SK-N-SH (cell line): ENCODE data around the gene KCNC3. TPM values are rescaled to one million over a fixed set of nuclear protein-coding genes. Genes with fewer than 3 reads are reported as not detected.
A peak's percentile ranks its signal among the peaks of the same experiment; 100 is the strongest.
"Not testable (repeated sequence)": the region's sequence is repeated elsewhere in the genome, so short reads cannot be mapped to it uniquely, and the experiment has no call there.

Experiments
- CTCF ChIA-PET: fragments of 300-600, 350-600 bp; formaldehyde crosslinking; extraction: SDS; loops from one replicate; lab custom pipeline; 2021; lab: Yijun Ruan, JAX
- POLR2A ChIA-PET: fragments of 350-600 bp; sonication (Branson Sonifier 250); formaldehyde crosslinking; extraction: SDS; loops from one replicate; lab custom pipeline; 2020; ENCODE audit warnings: antibody characterized with exemption, inconsistent platforms; lab: Yijun Ruan, JAX
- DNase-seq: peaks from one replicate; pipeline ENCODE4 v3.0.0; 2012
- H2AFZ ChIP-seq: fragments of 200-600 bp; sonication (generic); 2 replicates; pipeline ENCODE4 v1.8.1; 2016; ENCODE audit warnings: antibody characterized with exemption, mild to moderate bottlenecking, low read depth
- H3F3A ChIP-seq: fragments of 200-600 bp; sonication (generic); replicated peaks from 2 replicates; pipeline ENCODE3; 2016; ENCODE audit warnings: antibody characterized with exemption, mild to moderate bottlenecking; ENCODE audit not compliant: insufficient read depth
- H3K27ac ChIP-seq, 2 experiments: fragments of 200-500 bp in 1 of 2; fragments of 200-600 bp in 1 of 2; sonication (Bioruptor generic) in 1 of 2; sonication (generic), shearing (Covaris generic) in 1 of 2; 2 replicates each; pipeline versions ENCODE4 v1.5.1 to v1.6.1; 2014 to 2016; ENCODE audit warnings: low read depth in 2 of 2, inconsistent platforms in 1 of 2, low read length in 1 of 2, mild to moderate bottlenecking in 1 of 2, mixed read lengths in 1 of 2
- H3K27me3 ChIP-seq: fragments of 200-600 bp; sonication (generic), shearing (Covaris generic); 2 replicates; pipeline ENCODE4 v1.6.1; 2016; ENCODE audit warnings: mixed run types; ENCODE audit not compliant: insufficient read depth
- H3K36me3 ChIP-seq, 2 experiments: fragments of 200-500 bp in 1 of 2; fragments of 200-600 bp in 1 of 2; sonication (Bioruptor generic) in 1 of 2; sonication (generic) in 1 of 2; replicated peaks in 1 of 2; 2 replicates each; pipeline versions ENCODE3 to v1.5.1; 2014 to 2016; ENCODE audit warnings: low read length in 1 of 2, mild to moderate bottlenecking in 1 of 2; ENCODE audit not compliant: insufficient read depth in 2 of 2, control insufficient read depth in 1 of 2
- H3K4me1 ChIP-seq, 2 experiments: fragments of 200-500 bp in 1 of 2; fragments of 200-600 bp in 1 of 2; sonication (Bioruptor generic) in 1 of 2; sonication (generic), shearing (Covaris generic) in 1 of 2; 2 replicates each; pipeline versions ENCODE4 v1.5.1 to v1.6.1; 2014 to 2016; ENCODE audit warnings: low read depth in 1 of 2, low read length in 1 of 2, mixed run types in 1 of 2; ENCODE audit not compliant: insufficient read depth in 2 of 2, control insufficient read depth in 1 of 2
- H3K4me2 ChIP-seq: fragments of 200-600 bp; sonication (generic), shearing (Covaris generic); 2 replicates; pipeline ENCODE4 v1.6.1; 2017; ENCODE audit warnings: mixed run types
- H3K4me3 ChIP-seq, 2 experiments: fragments of 200-500 bp in 1 of 2; fragments of 200-600 bp in 1 of 2; sonication (Bioruptor generic) in 1 of 2; sonication (generic), shearing (Covaris generic) in 1 of 2; 2 replicates each; pipeline versions ENCODE4 v1.5.1 to v1.8.1; 2014 to 2016; ENCODE audit warnings: low read depth in 2 of 2, inconsistent platforms in 1 of 2, low read length in 1 of 2, mild to moderate bottlenecking in 1 of 2, mixed read lengths in 1 of 2, moderate library complexity in 1 of 2
- H3K79me2 ChIP-seq: fragments of 200-600 bp; sonication (generic); 2 replicates; pipeline ENCODE4 v1.8.1; 2017; ENCODE audit warnings: mild to moderate bottlenecking; ENCODE audit not compliant: insufficient read depth
- H3K9ac ChIP-seq: fragments of 200-600 bp; sonication (generic); 2 replicates; pipeline ENCODE4 v1.6.1; 2017; ENCODE audit warnings: mixed run types
- H3K9me2 ChIP-seq: fragments of 200-600 bp; sonication (generic); 2 replicates; pipeline ENCODE4 v1.6.1; 2017; ENCODE audit warnings: mixed run types
- H3K9me3 ChIP-seq: fragments of 200-600 bp; sonication (generic); 2 replicates; pipeline ENCODE4 v1.6.1; 2017; ENCODE audit warnings: mixed run types, mild to moderate bottlenecking, moderate library complexity
- H4K20me1 ChIP-seq: fragments of 200-600 bp; sonication (generic); 2 replicates; pipeline ENCODE4 v1.6.1; 2017; ENCODE audit warnings: mild to moderate bottlenecking, mixed run types; ENCODE audit not compliant: insufficient read depth
- GABPA ChIP-seq: IDR thresholded peaks from 2 replicates; pipeline ENCODE4 v1.4.0; 2012; ENCODE audit warnings: low read depth, mild to moderate bottlenecking
- NRF1 ChIP-seq: IDR thresholded peaks from 2 replicates; pipeline ENCODE4 v1.6.1; 2012; ENCODE audit warnings: low read depth, mild to moderate bottlenecking, low read length
- WGBS: methylation state at CpG from one replicate; pipeline ENCODE4 v1.1.6; 2017; ENCODE audit warnings: low lambda C conversion rate; 5-methylcytosine and 5-hydroxymethylcytosine counted together
- polyA plus RNA-seq, 3 experiments: library from polyadenylated mRNA; depleted of rRNA; stranded (reverse); fragments of >200 nt; gene quantifications; 2 replicates each; pipeline ENCODE4 v1.2.3, GENCODE V29; 2012
- TF ChIP-seq, protein P1 (sequence below): IDR thresholded peaks from 2 replicates; pipeline ENCODE4 v1.4.0; 2012; ENCODE audit warnings: low read depth, borderline replicate concordance

The KCNC3 gene
- polyA plus RNA-seq, 1 of the 3 experiments (the other 2 are of a cell fraction): 0.30 TPM

DNA sequence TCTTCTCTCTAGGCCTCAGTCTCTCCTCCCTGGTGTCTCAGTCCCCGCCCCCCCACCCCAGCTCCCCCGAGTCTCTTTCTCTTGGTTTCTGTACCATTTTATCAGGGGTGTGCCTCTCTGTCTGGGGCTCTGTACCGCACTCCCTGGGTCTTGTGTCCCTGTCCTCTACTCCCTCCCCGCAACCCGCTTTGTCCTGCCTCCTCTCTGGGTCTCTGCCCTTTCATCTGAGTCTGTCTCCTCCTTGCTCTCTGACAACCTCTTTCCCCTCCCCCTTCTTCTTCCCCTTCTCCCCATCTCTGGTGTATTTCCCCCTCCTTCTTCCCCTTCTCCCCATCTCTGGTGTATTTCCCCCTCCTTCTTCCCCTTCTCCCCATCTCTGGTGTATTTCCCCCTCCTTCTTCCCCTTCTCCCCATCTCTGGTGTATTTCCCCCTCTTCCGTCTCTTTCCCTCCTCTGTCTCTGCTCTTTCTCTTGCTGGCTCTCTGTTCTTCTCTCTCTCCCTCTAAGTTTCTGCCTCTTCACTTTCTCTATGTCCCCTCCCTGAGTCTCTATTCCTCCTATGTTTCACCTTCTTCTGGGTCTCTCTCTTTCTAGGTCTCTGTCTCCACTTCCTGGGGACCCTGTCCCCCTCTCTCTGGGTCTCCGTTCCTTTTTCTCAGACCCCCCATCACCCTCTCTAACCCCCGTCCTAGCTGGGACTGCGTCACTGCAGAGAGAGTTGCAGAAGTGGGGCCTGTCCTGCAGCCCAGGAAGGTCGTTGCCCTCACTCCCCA, 2.2 kb upstream of the KCNC3 start:
- Histone ChIP-seq H3K4me1 (peaks cover 7 to 40% of the 10 kb centered on the region in 2 experiments; a peak in 2 of 4 replicates), H3F3A (peaks cover 9% of the 10 kb centered on the region), H4K20me1 (no peaks in the 10 kb centered on the region), H3K4me2 (peak overlapping the region; percentile 78), H3K79me2 (no peaks in the 10 kb centered on the region), H3K9me3 (no peaks in the 10 kb centered on the region), H2AFZ (no peak overlapping the region), H3K27ac (peak overlapping the region in 1 of 2 experiments; percentile 31; a peak in 2 of 4 replicates), H3K36me3 (no peaks in the 10 kb centered on the region), H3K27me3 (peaks cover 15% of the 10 kb centered on the region; the same call in 1 of the 2 replicates), H3K9ac (no peak overlapping the region), H3K4me3 (peak overlapping the region; percentile 49 to 67), H3K9me2 (no peaks in the 10 kb centered on the region)
- POLR2A ChIA-PET: no interaction called here
- WGBS: 33% methylated on average over 10 of the region's 10 CpGs
- TF ChIP-seq GABPA: no peak
- CTCF ChIA-PET: no interaction called here
- no peak for DNase-seq

DNA sequence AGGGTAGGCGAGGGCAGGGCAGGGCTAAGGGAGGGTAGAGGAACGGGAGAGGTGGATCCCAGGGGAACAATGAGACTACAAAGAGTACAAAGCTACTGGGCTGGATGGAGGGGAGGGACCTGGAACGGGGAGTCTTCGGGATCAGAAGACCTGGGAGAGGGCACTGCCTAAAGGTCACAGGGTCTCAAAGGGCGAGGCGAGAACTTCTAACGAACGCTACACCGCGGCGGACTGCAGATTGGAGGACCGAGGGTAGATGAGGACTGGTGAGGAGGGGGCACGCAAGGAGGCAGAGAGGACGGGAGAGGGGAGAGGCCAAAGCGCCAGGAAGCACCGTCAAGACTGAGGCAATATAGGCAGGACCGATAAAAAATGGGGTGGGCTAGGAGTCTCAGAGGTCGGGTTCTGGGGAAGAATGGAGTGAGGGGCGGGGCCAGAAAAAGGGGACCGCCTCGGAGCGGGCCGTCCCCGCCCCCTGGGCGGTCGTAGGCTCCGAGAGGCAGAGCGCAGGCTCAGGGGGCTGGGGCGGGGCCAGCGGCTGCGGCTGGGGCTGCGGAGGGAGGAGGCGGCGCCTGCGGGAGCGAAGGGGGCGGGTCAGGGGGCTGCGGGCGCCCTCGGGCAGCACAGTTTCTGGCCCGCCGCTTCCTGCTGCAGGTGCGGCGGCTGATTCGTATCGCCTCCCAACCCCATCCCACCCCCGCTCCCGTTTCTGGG, 1.3 kb upstream of the KCNC3 start:
- H3K27ac ChIP-seq: peak overlapping the region; percentile 53 to 75; a peak in 3 of 4 replicates
- TF ChIP-seq, protein P1, sequence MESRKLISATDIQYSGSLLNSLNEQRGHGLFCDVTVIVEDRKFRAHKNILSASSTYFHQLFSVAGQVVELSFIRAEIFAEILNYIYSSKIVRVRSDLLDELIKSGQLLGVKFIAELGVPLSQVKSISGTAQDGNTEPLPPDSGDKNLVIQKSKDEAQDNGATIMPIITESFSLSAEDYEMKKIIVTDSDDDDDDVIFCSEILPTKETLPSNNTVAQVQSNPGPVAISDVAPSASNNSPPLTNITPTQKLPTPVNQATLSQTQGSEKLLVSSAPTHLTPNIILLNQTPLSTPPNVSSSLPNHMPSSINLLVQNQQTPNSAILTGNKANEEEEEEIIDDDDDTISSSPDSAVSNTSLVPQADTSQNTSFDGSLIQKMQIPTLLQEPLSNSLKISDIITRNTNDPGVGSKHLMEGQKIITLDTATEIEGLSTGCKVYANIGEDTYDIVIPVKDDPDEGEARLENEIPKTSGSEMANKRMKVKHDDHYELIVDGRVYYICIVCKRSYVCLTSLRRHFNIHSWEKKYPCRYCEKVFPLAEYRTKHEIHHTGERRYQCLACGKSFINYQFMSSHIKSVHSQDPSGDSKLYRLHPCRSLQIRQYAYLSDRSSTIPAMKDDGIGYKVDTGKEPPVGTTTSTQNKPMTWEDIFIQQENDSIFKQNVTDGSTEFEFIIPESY: no peak
- TF ChIP-seq NRF1: peak; percentile 76
- H3K9me3 ChIP-seq: no peaks in the 10 kb centered on the region
- H3K4me2 ChIP-seq: peak overlapping the region; percentile 78
- H3K4me1 ChIP-seq: peaks cover 7 to 48% of the 10 kb centered on the region in 2 experiments; a peak in 2 of 4 replicates
- peak overlapping the region; percentile 49 to 67 for H3K4me3 ChIP-seq
- no peaks in the 10 kb centered on the region for H3K79me2 ChIP-seq
- peak overlapping the region; percentile 89 for H2AFZ ChIP-seq
- peak; percentile 93 for DNase-seq
- H3K27me3 ChIP-seq: peaks cover 16% of the 10 kb centered on the region; the same call in 1 of the 2 replicates
- POLR2A ChIA-PET: no interaction called here
- no peaks in the 10 kb centered on the region for H3K9me2 ChIP-seq
- H3K9ac ChIP-seq: no peak overlapping the region
- WGBS: 4% methylated on average over 25 of the region's 48 CpGs
- CTCF ChIA-PET: interaction anchor here (1.2 kb wide), 1 partner anchor 38 kb away, joined by 3 read pairs; no protein-coding TSS in a partner anchor
- H3K36me3 ChIP-seq: no peaks in the 10 kb centered on the region
- H3F3A ChIP-seq: peaks cover 9% of the 10 kb centered on the region
- H4K20me1 ChIP-seq: no peaks in the 10 kb centered on the region

DNA sequence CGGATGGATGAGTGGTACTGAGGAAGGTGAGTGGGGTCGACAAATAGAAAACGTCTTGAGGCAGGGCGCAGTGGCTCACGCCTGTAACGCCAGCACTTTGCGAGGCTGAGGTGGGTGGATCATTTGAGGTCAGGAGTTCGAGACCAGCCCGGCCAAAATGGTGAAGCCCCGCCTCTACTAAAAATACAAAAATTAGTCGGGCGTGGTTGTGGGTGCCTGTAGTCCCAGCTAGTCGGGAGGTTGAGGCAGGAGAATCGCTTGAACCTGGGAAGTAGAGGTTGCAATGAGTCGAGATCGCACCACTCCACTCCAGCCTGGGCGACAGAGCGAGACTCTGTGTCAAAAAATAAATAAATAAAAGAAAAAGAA, 733 bp upstream of the KCNC3 start:
- not testable (repeated sequence) for H3K9me3 ChIP-seq, H3K36me3 ChIP-seq, DNase-seq, H4K20me1 ChIP-seq, H3F3A ChIP-seq, H3K79me2 ChIP-seq, H3K9me2 ChIP-seq
- Histone ChIP-seq H3K27ac (peak overlapping the region; percentile 75 to 86), H3K4me2 (peak overlapping the region; percentile 78), H3K4me1 (peaks cover 7 to 52% of the 10 kb centered on the region in 2 experiments; a peak in 2 of 4 replicates), H3K4me3 (peak overlapping the region; percentile 49 to 67), H3K27me3 (peaks cover 16% of the 10 kb centered on the region; the same call in 1 of the 2 replicates), H2AFZ (peak overlapping the region; percentile 89), H3K9ac (peak overlapping the region; percentile 64; the same call in 1 of the 2 replicates)
- ChIA-PET CTCF (interaction anchor here (1.2 to 2.1 kb wide), 2 partner anchors 13 to 39 kb away, joined by 3 to 15 read pairs; no protein-coding TSS in a partner anchor), POLR2A (interaction anchor here (1.0 kb wide), 1 partner anchor 14 kb away, joined by 9 read pairs; no protein-coding TSS in a partner anchor)
- WGBS: 22% methylated on average over 18 of the region's 18 CpGs
